Measurements from ENCODE around the gene MPI. TPM values are rescaled to one million over a fixed set of nuclear protein-coding genes. Genes with fewer than 3 reads are reported as not detected.

Gene MPI
- total and polyA plus RNA-seq, 9 donors, result 28.8 to 55.6 (median 44.7) TPM

GRCh38 chr15:74869726-74870407 is 20.0 kb upstream of the MPI start:
- TF ChIP-seq POLR2A (IDR thresholded peaks at IDR 0.05), result no peak
- H3K36me3 ChIP-seq, result no peaks in the 10 kb centered on the region
- no peak overlapping the region for H3K4me3 ChIP-seq
- DNase-seq, result no peak
- peaks cover 3% of the 10 kb centered on the region for H3K4me1 ChIP-seq (ENCODE audit: insufficient read depth)
- no peaks in the 10 kb centered on the region for H3K9me3 ChIP-seq
- H3K27ac ChIP-seq, result no peak overlapping the region
- 52 to 57% (median 55%) methylated on average over 6 of the region's 6 CpGs for WGBS, 3 donors
- intact Hi-C loops (cut with DNase I), result loop anchor here in 1 of 4 donors (10.0 kb wide), 1 partner anchor 55 kb away; the partner anchor contains the start of gene LMAN1L
- no peaks in the 10 kb centered on the region for H3K27me3 ChIP-seq

GRCh38 chr15:74870436-74871215 is 19.2 kb upstream of the MPI start:
- Histone ChIP-seq H3K36me3 (no peaks in the 10 kb centered on the region), H3K27me3 (no peaks in the 10 kb centered on the region), H3K4me3 (no peak overlapping the region), H3K27ac (no peak overlapping the region), H3K4me1 (ENCODE audit: insufficient read depth) (peaks cover 3% of the 10 kb centered on the region), H3K9me3 (no peaks in the 10 kb centered on the region)
- WGBS, 3 donors, result 65 to 71% (median 65%) methylated on average over 6 of the region's 6 CpGs
- intact Hi-C loops (cut with DNase I), result loop anchor here in 1 of 4 donors (10.0 kb wide), 1 partner anchor 56 kb away; the partner anchor contains the start of gene LMAN1L
- TF ChIP-seq POLR2A (IDR thresholded peaks at IDR 0.05) (no peak), CTCF (IDR thresholded peaks at IDR 0.05) (no peak), EP300 (IDR thresholded peaks at IDR 0.05) (no peak)
- DNase-seq, result no peak

- no peaks in the 10 kb centered on the region for H3K27me3 ChIP-seq
- H3K36me3 ChIP-seq, result no peaks in the 10 kb centered on the region
- TF ChIP-seq CTCF (IDR thresholded peaks at IDR 0.05) (no peak), POLR2A (IDR thresholded peaks at IDR 0.05) (no peak), EP300 (IDR thresholded peaks at IDR 0.05) (no peak)
- H3K4me1 ChIP-seq (ENCODE audit: insufficient read depth), result peaks cover 3% of the 10 kb centered on the region
- no peak for DNase-seq
- intact Hi-C loops (cut with DNase I), result loop anchor here in 1 of 4 donors (10.0 kb wide), 1 partner anchor 58 kb away; the partner anchor contains the start of gene LMAN1L
- WGBS, 3 donors, result 0 to 1% (median 1%) methylated on average over 11 of the region's 11 CpGs
- peak overlapping the region; percentile 89 for H3K4me3 ChIP-seq
- no peaks in the 10 kb centered on the region for H3K9me3 ChIP-seq
- peak overlapping the region in 1 of 2 donors; percentile 87 for H3K27ac ChIP-seq
These were observed 17.2 kb upstream of the MPI start for GRCh38 chr15:74872702-74873035.

GRCh38 chr15:74873036-74873755 is 16.6 kb upstream of the MPI start, which contains the start of gene SCAMP2:
SCAMP2 (minus strand) TSS chr15:74873365; CDS start chr15:74873255, 110 bp downstream.
- 0 to 1% (median 0%) methylated on average over 21 to 44 of the region's 52 CpGs for WGBS, 3 donors
- H3K9me3 ChIP-seq, result no peaks in the 10 kb centered on the region
- intact Hi-C loops (cut with DNase I), result loop anchor here in 1 of 4 donors (10.0 kb wide), 1 partner anchor 58 kb away; the partner anchor contains the start of gene LMAN1L
- H3K4me1 ChIP-seq (ENCODE audit: insufficient read depth), result peaks cover 3% of the 10 kb centered on the region
- no peaks in the 10 kb centered on the region for H3K27me3 ChIP-seq
- H3K36me3 ChIP-seq, result no peaks in the 10 kb centered on the region
- H3K27ac ChIP-seq, result peak within 1 kb of the TSS in 1 of 2 donors; percentile 87
- H3K4me3 ChIP-seq, result peak within 1 kb of the TSS; percentile 89
- DNase-seq, result peak; percentile 92 to 95 (median 93)
- TF ChIP-seq POLR2A (IDR thresholded peaks at IDR 0.05), result peak; percentile 82
- TF ChIP-seq CTCF (IDR thresholded peaks at IDR 0.05), result no peak
- TF ChIP-seq EP300 (IDR thresholded peaks at IDR 0.05), result no peak
